Peyer's patch (tissue), 4 donors: ENCODE measurements around the gene ADIPOR2. TPM values are rescaled to one million over a fixed set of nuclear protein-coding genes. Genes with fewer than 3 reads are reported as not detected.

Source experiments
- DNase-seq, 3 donors: peaks; one replicate each; pipeline ENCODE4 v3.0.0-alpha.2; 2017 to 2019
- H3K27ac ChIP-seq, 4 donors: fragments of 200-600 bp; sonication (generic); one replicate each; pipeline ENCODE4 v1.5.1; 2016 to 2019
- H3K27me3 ChIP-seq, 2 donors: fragments of 200-600 bp; sonication (generic); one replicate each; pipeline ENCODE4 v1.5.1; 2019
- H3K36me3 ChIP-seq, 3 donors: fragments of 200-600 bp; sonication (generic); one replicate each; pipeline ENCODE4 v1.5.1; 2016 to 2019
- H3K4me1 ChIP-seq, 4 donors: fragments of 200-600 bp; sonication (generic); one replicate each; pipeline ENCODE4 v1.5.1; 2016 to 2019
- H3K4me3 ChIP-seq, 4 donors: fragments of 200-600 bp; sonication (generic); 1 replicate in 3 of 4; 2 replicates in 1 of 4; pipeline ENCODE4 v1.5.1; 2016 to 2019; ENCODE audit warnings: mild to moderate bottlenecking in 1 of 4
- H3K9me3 ChIP-seq, 4 donors: fragments of 200-600 bp; sonication (generic); one replicate each; pipeline ENCODE4 v1.5.1; 2016 to 2019; ENCODE audit warnings: mild to moderate bottlenecking in 1 of 4
- POLR2A ChIP-seq, 2 donors: fragments of 450-650 bp; IDR thresholded peaks; one replicate each; pipeline ENCODE4 v1.5.1; 2017; ENCODE audit warnings: antibody characterized with exemption in 2 of 2, mild to moderate bottlenecking in 2 of 2, moderate library complexity in 2 of 2
- total RNA-seq, 4 donors: library from RNA; depleted of rRNA; stranded (reverse); fragments of >200 nt; gene quantifications; one replicate each; pipeline ENCODE4 v1.1.0, GENCODE V29; 2016
- TF ChIP-seq, protein P1 (sequence below), 6 experiments: fragments of 450-650 bp in 4 of 6; fragments of 200-600 bp in 2 of 6; sonication (generic) in 1 of 6; IDR thresholded peaks; one replicate each; pipeline ENCODE4 v1.5.1; 2017 to 2019; ENCODE audit warnings: antibody characterized with exemption in 6 of 6, mild to moderate bottlenecking in 3 of 6, moderate library complexity in 1 of 6

The ADIPOR2 gene
- total RNA-seq, 4 donors from 2014 or later = 26.4 to 89.1 (median 73.9) TPM

- no peak overlapping the region for H3K4me3 ChIP-seq
- peaks cover 0 to 3% (median 0%) of the 10 kb centered on the region in 4 donors for H3K4me1 ChIP-seq
- H3K9me3 ChIP-seq = no peaks in the 10 kb centered on the region
- H3K27me3 ChIP-seq = no peaks in the 10 kb centered on the region
- no peaks in the 10 kb centered on the region for H3K36me3 ChIP-seq
- H3K27ac ChIP-seq = peak overlapping the region in 2 of 4 donors; percentile 25 to 53
- TF ChIP-seq, protein P1, sequence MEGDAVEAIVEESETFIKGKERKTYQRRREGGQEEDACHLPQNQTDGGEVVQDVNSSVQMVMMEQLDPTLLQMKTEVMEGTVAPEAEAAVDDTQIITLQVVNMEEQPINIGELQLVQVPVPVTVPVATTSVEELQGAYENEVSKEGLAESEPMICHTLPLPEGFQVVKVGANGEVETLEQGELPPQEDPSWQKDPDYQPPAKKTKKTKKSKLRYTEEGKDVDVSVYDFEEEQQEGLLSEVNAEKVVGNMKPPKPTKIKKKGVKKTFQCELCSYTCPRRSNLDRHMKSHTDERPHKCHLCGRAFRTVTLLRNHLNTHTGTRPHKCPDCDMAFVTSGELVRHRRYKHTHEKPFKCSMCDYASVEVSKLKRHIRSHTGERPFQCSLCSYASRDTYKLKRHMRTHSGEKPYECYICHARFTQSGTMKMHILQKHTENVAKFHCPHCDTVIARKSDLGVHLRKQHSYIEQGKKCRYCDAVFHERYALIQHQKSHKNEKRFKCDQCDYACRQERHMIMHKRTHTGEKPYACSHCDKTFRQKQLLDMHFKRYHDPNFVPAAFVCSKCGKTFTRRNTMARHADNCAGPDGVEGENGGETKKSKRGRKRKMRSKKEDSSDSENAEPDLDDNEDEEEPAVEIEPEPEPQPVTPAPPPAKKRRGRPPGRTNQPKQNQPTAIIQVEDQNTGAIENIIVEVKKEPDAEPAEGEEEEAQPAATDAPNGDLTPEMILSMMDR (IDR thresholded peaks at IDR 0.05) = no peak
- no peak for TF ChIP-seq POLR2A (IDR thresholded peaks at IDR 0.05)
- peak; percentile 88 to 97 (median 89) for DNase-seq
Observed at GRCh38 chr12:1804545-1805332, 113.9 kb downstream of the ADIPOR2 start.

- no peaks in the 10 kb centered on the region for H3K9me3 ChIP-seq
- no peak overlapping the region for H3K4me3 ChIP-seq
- H3K27ac ChIP-seq = no peak overlapping the region
- TF ChIP-seq, protein P1 (IDR thresholded peaks at IDR 0.05) = no peak
- TF ChIP-seq POLR2A (IDR thresholded peaks at IDR 0.05) = no peak
- H3K4me1 ChIP-seq = peaks cover 0 to 3% (median 0%) of the 10 kb centered on the region in 4 donors
- no peaks in the 10 kb centered on the region for H3K27me3 ChIP-seq
- peak in 1 of 3 donors; percentile 33 for DNase-seq
- H3K36me3 ChIP-seq = no peaks in the 10 kb centered on the region
Observed at GRCh38 chr12:1805441-1806081, 114.7 kb downstream of the ADIPOR2 start.

DNA sequence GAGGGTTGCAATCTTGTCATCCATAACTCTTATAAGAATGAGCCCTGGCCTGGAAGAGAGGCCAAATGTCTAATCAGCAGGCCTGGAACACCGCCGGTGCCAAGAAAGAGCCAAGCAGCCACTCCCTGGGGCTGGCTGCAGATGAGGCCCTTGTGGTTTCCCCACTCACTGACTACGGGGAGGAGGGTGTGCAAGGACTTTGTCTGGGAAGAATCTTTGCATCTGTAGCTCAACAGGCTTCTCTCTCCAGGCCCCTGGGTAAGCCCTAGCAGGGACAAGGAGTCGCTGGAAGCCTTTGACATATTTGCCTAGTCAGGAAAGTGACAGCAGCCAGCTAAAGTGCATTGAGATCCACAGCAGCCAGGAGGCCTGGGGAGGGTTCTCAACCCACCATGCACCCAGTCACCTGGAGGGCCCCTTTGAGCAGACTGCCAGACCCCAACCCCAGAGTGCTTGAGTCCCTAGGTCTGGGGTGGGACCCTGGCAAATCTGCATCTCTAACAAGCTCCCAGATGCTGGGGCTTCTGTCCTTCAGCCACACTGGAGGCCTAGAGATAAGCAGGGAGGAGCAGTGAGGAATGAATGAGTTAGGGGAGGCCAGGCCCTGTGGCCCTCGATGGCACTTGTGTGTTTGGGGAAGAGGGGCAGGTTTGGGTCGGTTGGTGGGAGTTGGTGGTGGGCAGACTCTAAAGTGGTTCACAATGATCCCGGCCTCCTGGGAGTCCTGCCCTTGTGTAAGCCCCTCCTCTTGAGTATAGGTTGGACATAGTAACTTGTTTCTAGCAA is 115.6 kb downstream of the ADIPOR2 start:
- peaks cover 0 to 3% (median 0%) of the 10 kb centered on the region in 4 donors for H3K4me1 ChIP-seq
- no peaks in the 10 kb centered on the region for H3K27me3 ChIP-seq
- H3K36me3 ChIP-seq = no peaks in the 10 kb centered on the region
- no peak overlapping the region for H3K27ac ChIP-seq
- no peaks in the 10 kb centered on the region for H3K9me3 ChIP-seq
- no peak overlapping the region for H3K4me3 ChIP-seq
- no peak for TF ChIP-seq POLR2A (IDR thresholded peaks at IDR 0.05)
- TF ChIP-seq, protein P1 (IDR thresholded peaks at IDR 0.05) = no peak
- DNase-seq = peak in 1 of 3 donors; percentile 40

DNA sequence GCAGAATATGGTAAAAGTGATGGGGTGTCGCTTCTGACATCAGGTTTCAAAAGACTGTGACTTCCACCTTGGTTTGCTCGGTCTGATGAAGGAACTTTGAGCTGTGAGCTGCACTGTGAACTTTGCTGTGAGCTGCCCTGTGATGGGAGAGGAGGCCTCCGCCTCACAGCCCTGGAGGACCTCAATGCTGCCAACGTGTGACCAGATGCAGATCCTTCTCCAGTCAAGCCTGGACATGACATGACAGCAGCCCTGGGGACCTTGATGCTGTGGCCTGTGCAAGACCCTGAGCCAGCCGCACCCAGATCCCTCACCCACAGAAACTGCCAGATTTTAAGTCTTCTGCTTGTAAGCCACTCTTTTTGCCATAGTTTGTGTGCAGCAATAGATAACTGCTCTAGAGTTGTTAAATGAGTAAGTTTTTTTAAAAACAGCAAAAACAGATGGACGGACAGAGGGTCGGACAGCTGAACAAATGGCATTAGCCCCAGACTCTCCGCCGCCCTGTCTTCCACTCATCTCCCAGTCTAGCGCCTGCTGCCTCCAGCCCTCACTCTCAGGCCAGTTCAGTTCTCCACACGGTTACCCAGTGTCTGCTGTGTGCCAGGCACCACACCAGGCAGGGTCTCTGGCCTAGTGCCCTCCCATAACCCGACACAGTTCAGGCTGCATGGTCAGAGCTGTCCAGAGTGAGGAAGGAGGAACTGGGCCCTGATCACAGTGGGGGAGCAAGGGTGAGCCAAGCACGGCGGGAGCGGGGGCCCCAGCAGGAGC is 116.4 kb downstream of the ADIPOR2 start:
- no peak overlapping the region for H3K4me3 ChIP-seq
- DNase-seq = peak in 1 of 3 donors; percentile 55
- H3K36me3 ChIP-seq = no peaks in the 10 kb centered on the region
- no peaks in the 10 kb centered on the region for H3K9me3 ChIP-seq
- H3K27ac ChIP-seq = no peak overlapping the region
- TF ChIP-seq, protein P1 (IDR thresholded peaks at IDR 0.05) = no peak
- no peak for TF ChIP-seq POLR2A (IDR thresholded peaks at IDR 0.05)
- no peaks in the 10 kb centered on the region for H3K27me3 ChIP-seq
- H3K4me1 ChIP-seq = peaks cover 0 to 3% (median 0%) of the 10 kb centered on the region in 4 donors
